Measurements from ENCODE around the gene MNT. TPM values are rescaled to one million over a fixed set of nuclear protein-coding genes. Genes with fewer than 3 reads are reported as not detected.
A peak's percentile ranks its signal among the peaks of the same experiment; 100 is the strongest.

MNT gene
- total RNA-seq, 1 experiment from 2014 or later, result 38.9 TPM

GRCh38 chr17:2383628-2384167, 17.2 kb downstream of the MNT start:
- Histone ChIP-seq H3K23ac (ENCODE audit: insufficient read length, low read depth, low read length) (no peak overlapping the region), H4K91ac (ENCODE audit: insufficient read length, low read depth, low read length) (no peak overlapping the region), H3K4me1 (ENCODE audit: insufficient read depth, low read length) (no peaks in the 10 kb centered on the region; the same call in 1 of the 2 replicates), H2BK15ac (ENCODE audit: low read depth, low read length) (no peak overlapping the region), H3K56ac (ENCODE audit: insufficient read length, low read depth, low read length) (no peak overlapping the region), H4K8ac (replicated peaks; ENCODE audit: insufficient read length, low read depth, low read length) (no peak overlapping the region), H3T11ph (ENCODE audit: low read length) (no peak overlapping the region), H2AK5ac (ENCODE audit: insufficient read length, low read length) (no peak overlapping the region), H3K27ac (ENCODE audit: insufficient read length, low read depth, low read length) (no peak overlapping the region), H3K4me2 (ENCODE audit: insufficient read depth, insufficient read length, low read length) (no peak overlapping the region), H2BK20ac (ENCODE audit: low read depth, low read length, poor library complexity, severe bottlenecking) (no peak overlapping the region), H3K79me2 (ENCODE audit: insufficient read depth, low read length) (no peaks in the 10 kb centered on the region), H2BK120ac (ENCODE audit: low read depth, low read length, poor library complexity, severe bottlenecking) (no peak overlapping the region), H3K9ac (ENCODE audit: extremely low read depth, insufficient read length, low read length) (no peak overlapping the region), H4K20me1 (ENCODE audit: control insufficient read depth, insufficient read depth, insufficient read length) (no peaks in the 10 kb centered on the region), H2BK5ac (ENCODE audit: insufficient read length, low read length) (no peak overlapping the region), H3K9me3 (ENCODE audit: control insufficient read depth, low read depth, low read length) (no peaks in the 10 kb centered on the region), H3K79me1 (ENCODE audit: insufficient read depth, low read depth, low read length, poor library complexity, severe bottlenecking) (no peaks in the 10 kb centered on the region), H3K18ac (ENCODE audit: insufficient read length, low read depth, low read length) (no peak overlapping the region), H3K27me3 (ENCODE audit: insufficient read depth, low read length) (no peaks in the 10 kb centered on the region), H4K5ac (ENCODE audit: insufficient read length, low read depth, low read length) (no peak overlapping the region), H2AFZ (ENCODE audit: low read length) (no peak overlapping the region), H3K4ac (ENCODE audit: low read depth, low read length) (no peak overlapping the region), H2BK12ac (ENCODE audit: insufficient read length, low read depth, low read length) (no peak overlapping the region), H3K14ac (ENCODE audit: insufficient read depth, low read length) (no peak overlapping the region), H3K23me2 (ENCODE audit: insufficient read length, low read depth, low read length, poor library complexity, severe bottlenecking) (no peaks in the 10 kb centered on the region)
- no peak for TF ChIP-seq CTCF (conservative IDR thresholded peaks at IDR 0.05)
- no peak for DNase-seq
- Mint-ChIP-seq H3K27me3 (ENCODE audit: low read depth) (no peaks in the 10 kb centered on the region), H3K9me3 (no peaks in the 10 kb centered on the region), H3K36me3 (ENCODE audit: insufficient read depth in 1 of 3, low read depth in 3 of 3) (peaks cover 2 to 24% (median 23%) of the 10 kb centered on the region in 3 experiments; a peak in 6 of 7 replicates), H3K4me3 (no peak overlapping the region), H3K4me1 (peaks cover 15 to 21% of the 10 kb centered on the region in 2 experiments), H3K27ac (peak overlapping the region in 1 of 3 experiments; percentile 25; a peak in 1 of 7 replicates)
- WGBS (ENCODE audit: extremely low coverage, insufficient read length, low lambda C conversion rate), result no CpG with 5 or more reads among the region's 11 CpGs

All from H9 (cell line).